HG03103 (cell line): ENCODE results near the gene CARD11.
"Not testable (repeated sequence)": the region's sequence is repeated elsewhere in the genome, so short reads cannot be mapped to it uniquely, and the experiment has no call there.

Experiments used
- ATAC-seq: cut with Tn5 transposase; IDR thresholded peaks from one replicate; pipeline ENCODE4 v1.9.1; 2021; ENCODE audit warnings: low read depth; ENCODE audit not compliant: unreplicated experiment

The CARD11 gene

DNA sequence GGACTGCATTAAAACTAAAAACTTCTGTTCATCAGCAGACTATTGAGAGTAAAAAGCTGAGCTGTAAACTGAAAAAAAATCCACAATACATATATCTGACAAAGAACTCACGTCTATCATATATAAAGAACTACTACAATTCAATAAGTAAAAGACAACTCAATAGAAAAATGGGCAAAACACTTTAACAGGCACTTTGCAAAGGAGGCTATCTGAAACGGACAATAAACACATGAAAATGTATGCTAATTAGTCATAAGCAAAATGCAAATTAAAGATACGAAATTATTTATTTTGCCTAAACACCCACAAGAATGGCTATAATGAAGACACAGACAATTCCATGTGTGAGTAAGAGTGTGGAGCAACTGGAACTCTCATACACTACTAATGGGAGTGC lies 18.1 kb downstream of the CARD11 start:
- no peak for ATAC-seq

- ATAC-seq, result no peak
Measured at GRCh38 chr7:3021825-3022224, 21.8 kb downstream of the CARD11 start.

DNA sequence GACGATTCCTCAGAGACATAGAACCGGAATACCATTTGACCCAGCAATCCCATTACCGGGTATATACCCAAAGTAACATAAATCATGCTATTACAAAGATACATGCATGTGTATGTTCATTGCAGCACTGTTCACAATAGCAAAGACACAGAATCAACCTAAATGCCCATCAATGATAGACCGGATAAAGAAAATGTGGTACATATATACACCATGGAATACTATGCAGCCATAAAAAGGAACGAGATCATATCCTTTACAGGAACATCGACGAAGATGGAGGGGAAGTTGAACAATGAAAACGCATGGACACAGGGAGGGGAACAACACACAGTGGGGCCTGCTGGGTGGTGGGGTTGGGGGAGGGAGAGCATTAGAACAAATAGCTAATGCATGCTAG lies 22.4 kb downstream of the CARD11 start:
- not testable (repeated sequence) for ATAC-seq

DNA sequence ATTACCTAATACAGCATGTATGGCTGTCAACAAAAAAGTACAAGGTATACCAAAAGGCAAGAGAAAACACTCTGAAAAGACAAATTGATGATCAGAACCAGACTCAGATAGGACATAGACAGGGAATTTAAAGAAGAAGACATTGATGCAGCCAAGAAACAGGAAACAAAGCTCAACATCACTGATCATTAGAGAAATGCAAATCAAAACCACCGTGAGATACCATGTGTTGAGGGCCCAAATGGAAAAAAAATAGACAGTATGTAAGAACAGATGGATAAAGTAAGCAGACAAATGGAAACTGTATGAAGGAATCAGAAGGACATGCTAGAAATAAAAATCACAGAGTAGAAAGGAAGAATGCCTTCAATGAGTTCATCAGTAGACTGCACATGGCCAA lies 23.3 kb downstream of the CARD11 start:
- ATAC-seq, result no peak

DNA sequence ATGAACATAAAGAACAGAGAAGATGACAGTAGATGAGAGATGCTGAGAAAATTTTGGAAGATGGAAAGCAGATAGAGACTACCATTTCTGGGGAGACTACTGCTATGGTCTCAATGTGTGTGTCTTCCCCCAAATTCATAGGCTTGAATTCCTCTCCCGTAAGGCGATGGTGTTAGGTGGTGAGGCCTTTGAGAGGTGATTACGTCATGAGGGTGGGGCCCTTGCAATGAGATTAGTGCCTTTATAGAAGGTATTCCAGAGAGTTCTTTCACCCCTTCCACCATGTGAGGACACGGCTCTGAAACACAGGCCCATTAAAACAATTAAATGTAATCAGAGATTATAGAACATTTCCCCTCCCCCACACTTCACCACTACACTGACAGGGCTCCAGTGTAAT lies 23.9 kb downstream of the CARD11 start:
- no peak for ATAC-seq

DNA sequence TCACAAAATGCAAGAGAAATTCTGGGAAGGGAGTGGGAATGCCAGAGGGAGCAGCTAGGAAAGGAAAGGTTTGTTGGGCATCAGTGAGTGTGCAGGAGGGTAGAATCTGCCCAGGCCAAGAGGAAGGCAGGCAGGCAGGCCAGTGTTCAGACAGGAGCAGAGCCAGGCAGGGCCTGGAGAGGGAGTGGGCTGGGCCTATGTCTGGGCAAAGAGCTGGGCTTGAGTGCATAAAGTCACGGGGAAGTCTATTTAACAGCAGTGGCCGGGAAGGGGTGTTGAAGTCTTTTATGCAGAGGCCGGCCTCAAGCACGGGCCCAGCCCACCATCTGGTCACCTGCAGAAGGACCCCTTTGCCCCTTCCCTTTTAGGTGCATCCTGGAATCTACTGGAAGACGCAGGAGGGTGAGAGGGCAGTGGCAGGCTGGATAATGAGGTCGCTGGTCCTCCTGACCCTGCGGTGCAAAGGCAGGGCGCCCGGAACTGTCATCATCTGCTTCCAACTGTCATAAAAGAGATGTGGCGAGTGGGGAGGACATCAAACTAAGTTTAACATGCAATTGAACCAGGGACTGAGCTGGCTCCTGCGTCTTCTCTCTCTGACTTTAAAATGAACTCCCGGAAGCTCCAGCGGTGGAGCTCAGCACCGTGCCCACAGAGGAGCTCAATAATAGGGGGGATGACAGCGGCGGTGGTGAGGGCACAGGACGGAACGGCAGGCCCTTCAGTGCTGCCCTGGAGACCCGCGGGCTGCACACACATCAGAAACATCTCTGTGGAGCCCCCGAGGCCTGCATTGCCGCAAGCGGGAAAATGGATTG lies 29.5 kb downstream of the CARD11 start:
- ATAC-seq, result no peak

DNA sequence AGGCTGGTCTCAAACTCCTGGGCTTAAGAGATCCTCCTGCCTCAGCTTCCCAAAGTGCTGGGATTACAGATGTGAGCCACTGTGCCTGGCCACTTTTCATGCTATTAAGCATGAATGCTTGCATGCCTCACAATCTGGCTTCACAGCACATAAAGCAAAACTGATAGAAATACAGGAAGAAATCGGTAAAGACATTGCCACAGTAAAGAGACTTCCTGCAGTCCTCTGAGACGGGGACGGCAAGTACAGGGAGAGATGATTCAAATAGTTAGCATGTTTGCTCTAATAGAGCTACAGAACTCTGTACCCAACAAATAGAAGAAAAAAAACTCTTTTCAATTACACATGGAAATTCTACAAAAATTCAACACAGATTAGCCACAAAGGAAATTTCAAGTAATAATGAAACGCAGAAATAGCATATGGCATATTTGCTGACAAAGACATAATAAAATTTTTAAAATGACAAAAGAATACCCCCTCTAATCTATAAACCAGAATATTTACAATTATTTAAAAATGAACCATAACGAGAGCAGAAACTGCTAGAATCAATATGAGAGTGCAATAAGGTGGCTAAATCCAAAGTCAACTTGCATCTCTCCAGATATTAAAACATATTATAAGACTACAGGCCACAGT lies 32.3 kb downstream of the CARD11 start:
- ATAC-seq, result no peak

- no peak for ATAC-seq
Measured at GRCh38 chr7:3010161-3010560, 33.5 kb downstream of the CARD11 start.

DNA sequence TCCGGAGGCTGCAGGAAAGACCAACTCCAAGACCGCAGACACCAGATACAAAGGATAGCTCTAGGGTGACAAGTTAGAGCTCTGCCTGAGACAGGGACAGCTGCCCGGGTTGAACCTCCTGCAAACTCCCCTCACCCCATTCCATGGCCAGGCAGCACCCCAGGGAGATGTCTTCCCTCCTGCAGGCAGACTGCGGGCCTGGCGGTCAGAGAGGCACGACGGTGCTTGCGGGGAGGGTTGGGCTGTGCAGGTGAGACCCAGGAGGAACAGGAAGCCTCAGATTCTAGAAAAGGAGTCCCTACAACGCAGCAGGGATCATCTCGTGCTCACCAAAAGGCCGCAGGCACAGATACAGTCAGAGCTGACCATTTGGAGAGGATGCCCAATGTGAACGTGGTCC lies 34.6 kb downstream of the CARD11 start:
- ATAC-seq, result no peak

DNA sequence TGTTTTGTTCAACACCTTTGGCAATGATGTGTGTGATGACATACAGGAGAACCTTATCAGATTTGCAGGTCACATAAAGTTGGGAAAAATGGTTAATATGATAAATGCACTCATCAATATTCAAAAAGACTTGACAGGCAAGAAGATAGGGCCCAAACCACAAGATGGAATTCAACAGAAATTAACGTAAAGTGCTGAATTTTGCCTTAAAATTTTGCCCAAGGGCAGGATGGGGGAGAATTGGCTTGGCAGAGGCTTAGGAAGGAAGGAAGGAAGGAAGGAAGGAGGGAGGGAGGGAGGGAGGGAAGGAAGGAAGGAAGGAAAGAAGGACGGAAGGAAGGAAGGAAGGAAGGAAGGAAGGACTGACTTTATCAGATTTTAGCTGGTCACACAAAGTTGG lies 35.3 kb downstream of the CARD11 start:
- no peak for ATAC-seq

DNA sequence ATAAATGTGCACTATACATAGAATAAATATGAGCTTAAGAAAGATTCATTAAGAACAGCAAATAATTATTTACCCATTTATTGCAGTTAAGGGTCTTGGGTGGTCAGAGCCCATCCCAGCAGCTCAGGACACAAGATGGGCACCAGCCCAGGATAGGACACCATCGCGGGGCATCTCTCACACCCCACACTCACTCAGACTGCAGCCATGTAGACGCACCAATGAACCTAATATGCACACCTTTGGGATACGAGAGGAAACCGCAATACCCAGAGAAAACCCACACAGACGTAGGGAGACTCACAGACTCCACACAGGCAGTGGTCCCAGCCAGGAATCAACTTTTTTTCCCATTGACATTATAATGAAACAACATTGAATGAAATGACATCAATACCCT lies 36.0 kb downstream of the CARD11 start:
- ATAC-seq, result no peak

GRCh38 chr7:3005257-3005656 lies 38.4 kb downstream of the CARD11 start:
- ATAC-seq, result no peak

DNA sequence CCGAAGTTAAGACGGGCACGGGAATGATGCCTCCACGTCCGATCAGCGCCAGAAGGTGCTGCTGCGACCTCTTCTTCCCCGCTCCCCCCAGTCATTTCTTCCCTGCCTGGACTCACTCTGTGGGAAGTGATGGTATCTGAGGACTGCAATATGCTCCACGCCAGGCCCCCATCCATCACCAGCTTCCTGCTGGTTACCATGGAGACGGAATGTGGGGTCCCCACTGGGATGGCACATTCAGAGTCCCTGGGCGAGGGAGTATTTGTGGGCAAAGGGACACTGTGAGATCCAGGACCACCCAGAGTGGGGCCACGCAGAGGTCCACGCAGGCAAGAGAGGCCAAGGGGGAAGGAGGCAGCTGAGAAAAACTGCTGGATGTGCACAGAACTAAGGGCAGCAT lies 39.7 kb downstream of the CARD11 start:
- ATAC-seq, result no peak

GRCh38 chr7:3002631-3003030 lies 41.0 kb downstream of the CARD11 start:
- no peak for ATAC-seq

GRCh38 chr7:3000566-3000965 lies 43.1 kb downstream of the CARD11 start:
- no peak for ATAC-seq

GRCh38 chr7:2999078-2999500 lies 44.6 kb downstream of the CARD11 start:
- no peak for ATAC-seq

GRCh38 chr7:2997014-2997413 lies 46.7 kb downstream of the CARD11 start:
- no peak for ATAC-seq

DNA sequence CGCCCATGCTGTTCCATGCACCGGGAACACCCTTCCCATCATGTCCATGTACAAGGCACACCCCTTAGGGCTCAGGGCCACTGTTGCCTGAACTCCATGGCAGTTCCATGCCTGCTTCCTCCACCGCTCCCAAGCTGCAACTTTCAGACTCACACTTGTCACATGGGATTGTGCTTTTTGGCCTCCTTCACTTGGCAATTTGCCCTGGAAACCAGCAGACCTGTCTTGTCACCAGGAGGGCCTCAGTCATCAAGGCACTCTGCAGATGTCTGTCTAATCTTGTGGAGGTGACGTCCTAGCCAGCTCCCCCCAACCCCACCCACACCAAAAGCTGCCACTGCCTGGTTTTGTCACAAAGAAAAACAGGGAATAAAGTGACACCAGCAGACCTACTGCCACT lies 47.5 kb downstream of the CARD11 start:
- no peak for ATAC-seq

DNA sequence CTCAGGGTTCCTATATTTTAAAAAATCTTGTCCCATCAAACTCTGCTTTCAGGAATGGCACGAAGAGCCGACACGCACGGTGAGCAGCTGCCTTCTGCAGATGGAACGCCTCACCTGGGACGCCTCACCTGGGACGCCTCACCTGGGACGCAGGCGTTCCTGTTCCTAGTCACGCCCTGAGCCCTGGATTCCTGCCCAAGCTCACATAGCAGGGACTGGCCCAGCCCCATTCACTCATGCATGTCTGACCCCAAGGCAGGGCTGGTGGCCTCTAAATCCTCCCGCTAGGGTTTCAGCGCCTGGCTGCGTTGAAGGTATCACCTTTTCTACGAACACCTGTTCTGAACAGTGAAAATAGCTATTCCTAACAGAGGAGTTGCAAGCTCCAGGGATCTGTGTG lies 49.8 kb downstream of the CARD11 start:
- no peak for ATAC-seq

DNA sequence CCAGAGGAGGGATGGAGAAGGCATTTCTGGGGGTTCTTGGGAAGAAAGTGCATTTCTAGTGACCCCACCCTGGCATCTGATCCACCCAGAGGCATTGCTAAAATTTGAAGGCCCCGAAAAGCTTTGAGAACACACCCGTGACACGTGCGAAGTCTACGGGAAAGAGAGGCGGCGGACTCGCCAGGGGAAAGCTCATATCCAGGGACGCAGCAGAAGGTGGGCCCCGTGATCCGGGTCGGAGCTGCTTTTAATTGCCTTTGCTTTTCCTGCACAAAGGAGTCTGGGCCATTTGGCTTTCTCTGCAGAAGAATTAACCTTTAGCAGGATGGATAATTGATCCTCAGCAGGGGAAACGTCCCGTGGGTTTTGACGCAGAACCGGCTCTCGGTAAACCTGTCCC lies 50.3 kb downstream of the CARD11 start:
- ATAC-seq, result no peak

DNA sequence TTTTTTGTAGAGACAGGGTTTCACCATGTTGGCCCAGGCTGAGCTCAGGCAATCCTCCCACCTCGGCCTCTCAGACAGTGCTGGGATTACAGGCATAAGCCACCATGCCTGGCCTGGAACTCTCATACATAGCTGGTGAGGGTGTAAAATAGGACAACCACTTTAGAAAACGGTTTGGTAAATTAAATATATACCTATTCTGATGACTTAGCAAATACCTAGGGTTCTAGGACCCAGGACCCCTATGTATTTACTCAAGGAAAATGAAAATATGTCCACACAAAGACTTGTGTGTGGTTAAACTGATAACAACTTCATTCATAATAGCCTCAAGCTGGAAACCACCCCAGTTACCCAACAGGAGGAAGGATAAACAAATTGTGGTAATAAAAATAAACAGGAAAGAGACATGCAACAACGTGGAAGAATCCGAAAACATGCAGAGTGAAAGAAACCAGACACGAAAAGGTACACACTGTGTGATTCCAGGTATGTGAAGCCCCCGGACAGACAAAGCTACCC lies 52.7 kb downstream of the CARD11 start:
- ATAC-seq, result no peak

- no peak for ATAC-seq
Measured at GRCh38 chr7:2986561-2986960, 57.1 kb downstream of the CARD11 start.
